ENCODE results near the gene FER1L5.

FER1L5 gene

GRCh38 chr2:96739076-96739632 lies 96.6 kb downstream of the FER1L5 start:
- DNase-seq (ENCODE audit: low read depth in 1 of 2, low spot score in 1 of 2), result no peak

- DNase-seq (ENCODE audit: low read depth in 1 of 2, low spot score in 1 of 2), result peak; percentile 82 to 97
Observed at GRCh38 chr2:96739633-96740428, 97.3 kb downstream of the FER1L5 start, which contains the start of gene LMAN2L. Gene LMAN2L, minus strand, starts transcription at chr2:96740064. Its CDS starts 24 bp downstream, at chr2:96740040.

GRCh38 chr2:96747061-96747617 lies 104.6 kb downstream of the FER1L5 start:
- no peak for DNase-seq (ENCODE audit: low read depth in 1 of 2, low spot score in 1 of 2)

GRCh38 chr2:96751800-96752199 lies 109.2 kb downstream of the FER1L5 start:
- DNase-seq (ENCODE audit: low read depth in 1 of 2, low spot score in 1 of 2), result no peak

- no peak for DNase-seq (ENCODE audit: low read depth in 1 of 2, low spot score in 1 of 2)
Observed at GRCh38 chr2:96753661-96754282, 111.2 kb downstream of the FER1L5 start.

GRCh38 chr2:96754317-96754716 lies 111.8 kb downstream of the FER1L5 start:
- no peak for DNase-seq (ENCODE audit: low read depth in 1 of 2, low spot score in 1 of 2)
